ENCODE results near the gene SEMA3D.

Gene SEMA3D

DNA sequence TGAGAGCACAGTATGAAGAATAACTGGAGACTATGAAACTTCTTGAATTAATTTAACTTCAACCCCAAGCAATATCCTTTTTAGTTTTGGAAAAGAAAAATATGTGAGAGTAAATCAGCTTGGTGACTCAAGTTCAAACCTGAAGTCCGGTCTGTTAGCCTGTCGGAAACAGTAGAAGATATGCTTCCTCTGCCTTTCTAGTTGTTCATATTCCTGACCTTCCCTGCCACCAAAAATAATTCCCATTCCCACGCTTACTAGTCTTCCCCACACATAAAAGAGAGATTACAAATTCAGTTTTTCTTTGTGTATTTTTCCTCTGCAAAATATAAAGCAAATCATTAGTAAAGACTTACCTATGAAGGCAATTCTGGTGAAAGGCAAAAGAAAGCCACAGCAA lies 3.6 kb downstream of the SEMA3D start:
- DNase-seq, result no peak

GRCh38 chr7:85178531-85179298 lies 8.1 kb downstream of the SEMA3D start:
- DNase-seq, result no peak

DNA sequence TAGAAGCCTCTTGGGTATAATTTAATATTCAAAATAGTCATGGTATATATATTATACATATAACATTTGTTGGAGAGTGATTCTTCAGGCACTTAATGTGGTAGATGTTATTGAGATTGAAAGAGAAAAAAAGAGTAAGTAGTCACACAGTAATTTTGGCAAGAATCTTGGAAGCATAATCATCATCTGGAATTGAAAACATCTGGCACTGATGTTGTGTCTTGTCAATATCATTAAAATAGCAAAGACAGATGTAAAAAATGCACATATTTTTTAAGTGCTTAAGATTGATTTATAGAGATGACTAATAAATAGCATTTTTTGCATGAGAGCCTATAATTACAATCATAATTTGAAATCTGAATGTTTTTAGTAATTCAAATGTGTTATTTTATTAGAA lies 9.5 kb downstream of the SEMA3D start:
- no peak for DNase-seq

DNA sequence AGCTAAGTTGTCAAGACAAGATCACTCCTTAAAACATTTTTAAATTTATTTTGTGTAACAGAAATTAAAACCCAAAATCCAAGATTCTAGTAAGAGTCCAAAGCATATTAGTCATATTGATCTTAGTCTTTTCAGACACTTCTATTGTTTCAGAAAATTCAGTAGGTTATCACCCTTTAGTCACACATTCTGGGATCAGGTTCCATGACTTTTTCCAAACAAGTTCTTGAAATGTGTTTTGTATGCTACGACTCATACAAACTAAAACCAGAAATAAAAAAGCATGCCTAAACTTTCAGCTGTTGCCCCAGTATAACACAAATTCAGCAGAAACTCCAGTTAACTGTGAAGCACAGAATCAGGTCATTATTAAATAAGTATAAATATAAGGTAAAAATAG lies 10.7 kb downstream of the SEMA3D start:
- no peak for DNase-seq

- no peak for DNase-seq
Measured at GRCh38 chr7:85175217-85175616, 11.6 kb downstream of the SEMA3D start.

DNA sequence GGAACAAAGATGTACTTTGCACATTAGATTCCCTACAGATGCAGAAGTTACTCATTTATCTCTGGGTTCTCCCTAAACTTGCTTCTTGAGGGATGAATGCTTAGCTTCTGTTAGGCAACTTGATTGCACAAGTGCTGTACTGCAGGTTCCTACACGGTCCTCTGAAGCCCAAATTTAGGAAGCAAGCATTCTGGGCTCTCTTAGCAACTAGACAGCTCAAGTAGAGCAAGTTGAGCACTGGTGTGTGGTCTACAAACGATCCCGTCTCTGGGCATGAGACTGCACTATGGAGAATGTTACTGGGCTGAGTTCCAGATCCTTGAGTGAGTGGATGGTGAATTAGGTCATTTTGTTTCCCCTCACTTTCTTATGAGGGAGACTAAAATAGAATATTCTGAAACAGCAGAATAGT lies 14.3 kb downstream of the SEMA3D start:
- DNase-seq, result no peak

- DNase-seq, result no peak
Measured at GRCh38 chr7:85167636-85168035, 19.2 kb downstream of the SEMA3D start.

GRCh38 chr7:85165263-85165662 lies 21.6 kb downstream of the SEMA3D start:
- DNase-seq, result no peak

DNA sequence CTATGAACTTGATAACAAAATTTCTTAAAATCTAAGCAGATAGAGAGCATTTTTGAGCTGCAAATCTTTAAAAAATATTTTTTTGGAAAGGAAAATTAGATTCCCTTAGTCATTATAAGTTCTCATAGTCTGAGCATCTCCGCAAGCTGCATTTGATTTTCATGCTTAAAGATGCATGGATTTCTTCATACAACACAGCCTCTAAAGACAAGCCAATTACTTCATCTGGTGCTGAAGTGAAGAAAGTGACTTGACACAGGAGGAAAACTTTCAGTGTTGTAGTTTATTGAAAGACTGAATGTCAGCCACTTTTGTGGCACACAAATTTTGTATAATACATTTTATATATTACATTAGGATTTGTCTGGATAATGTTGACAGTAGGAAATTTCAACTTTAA lies 22.5 kb downstream of the SEMA3D start:
- no peak for DNase-seq

DNA sequence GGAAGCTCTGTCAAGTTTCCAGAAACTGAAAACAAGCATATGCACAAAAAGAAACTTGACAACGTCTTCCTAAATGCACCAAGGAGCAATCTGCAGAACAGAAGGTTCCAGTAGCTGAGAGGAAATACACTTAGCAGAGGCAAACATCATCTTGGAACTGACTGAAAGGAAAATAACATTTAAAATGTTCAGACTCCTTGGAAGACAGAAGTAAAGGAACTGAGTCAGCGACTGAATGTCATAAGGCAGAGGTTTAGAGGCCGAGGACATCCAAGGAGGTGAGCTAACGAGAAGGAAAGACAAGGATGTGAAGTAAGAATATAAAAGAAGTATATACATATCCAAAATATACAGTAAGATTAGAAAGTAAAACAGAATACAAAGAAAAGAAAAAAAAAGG lies 24.1 kb downstream of the SEMA3D start:
- no peak for DNase-seq

GRCh38 chr7:85160223-85160622 lies 26.6 kb downstream of the SEMA3D start:
- no peak for DNase-seq

DNA sequence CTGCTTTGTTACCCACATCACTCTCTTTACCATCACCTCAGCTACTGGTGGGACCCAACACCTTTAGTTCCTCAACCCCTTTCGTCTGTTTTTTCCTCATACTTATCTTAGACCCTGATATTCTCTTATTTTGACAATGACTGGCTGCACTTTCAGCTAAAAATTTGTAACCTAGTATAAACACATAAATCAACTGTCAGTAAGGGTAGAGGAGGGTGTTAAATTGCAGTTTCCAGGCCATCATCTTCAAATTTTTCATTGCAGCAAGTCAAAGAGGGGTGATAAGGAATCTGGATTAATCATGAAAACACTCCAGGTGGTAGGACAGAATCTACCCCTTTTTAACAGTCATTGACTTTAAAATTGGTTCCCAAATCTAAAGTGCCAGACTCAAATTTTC lies 27.9 kb downstream of the SEMA3D start:
- DNase-seq, result no peak

- DNase-seq, result no peak
Measured at GRCh38 chr7:85156661-85157208, 30.1 kb downstream of the SEMA3D start.

DNA sequence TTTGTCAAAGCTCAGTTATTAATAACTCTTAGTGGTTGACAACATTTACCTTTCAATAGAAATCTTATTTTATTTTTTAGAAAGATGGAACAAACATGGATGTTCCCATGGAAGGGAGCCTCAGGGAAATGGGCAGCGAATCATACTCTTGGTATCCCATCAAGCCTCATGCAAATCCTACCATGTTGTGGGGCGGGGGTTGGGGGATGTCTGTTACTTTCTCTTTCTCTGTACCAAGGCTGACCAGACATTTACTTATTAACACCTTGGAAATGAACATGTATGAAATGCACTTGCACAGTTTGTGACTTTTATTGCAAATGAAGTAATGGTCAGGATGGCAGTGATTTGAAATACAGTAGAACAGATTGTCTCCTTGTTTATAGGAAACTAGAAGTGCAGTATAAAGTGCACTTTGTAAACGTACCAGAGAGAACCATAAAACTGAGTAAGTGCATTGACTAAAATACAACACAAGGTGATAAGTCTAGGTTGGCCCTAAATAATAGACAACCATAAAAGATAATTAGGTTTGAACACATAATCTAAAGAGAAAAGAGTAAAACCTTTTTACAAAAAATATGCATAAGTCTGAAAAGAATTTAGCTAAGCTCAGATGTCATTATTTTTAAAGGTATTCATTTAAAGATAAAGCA lies 32.4 kb downstream of the SEMA3D start:
- no peak for DNase-seq

DNA sequence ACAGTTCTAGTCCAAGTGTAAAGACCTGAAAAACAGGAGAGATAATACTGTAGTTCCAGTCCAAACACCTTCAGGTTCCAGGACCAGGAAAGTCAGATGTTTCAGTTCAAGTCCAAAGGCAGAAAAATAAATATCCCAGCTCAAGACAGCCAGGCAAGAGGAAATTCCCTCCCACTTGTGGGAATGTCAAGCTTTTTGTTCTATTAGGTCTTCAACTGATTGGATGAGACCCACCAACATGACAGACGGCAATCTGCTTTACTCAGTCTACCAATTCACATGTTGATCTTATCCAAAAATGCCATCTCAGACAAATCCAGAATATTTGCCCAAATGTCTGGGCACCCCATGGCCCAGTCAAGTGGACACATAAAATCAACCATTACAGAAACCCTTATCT lies 33.1 kb downstream of the SEMA3D start:
- DNase-seq, result no peak

DNA sequence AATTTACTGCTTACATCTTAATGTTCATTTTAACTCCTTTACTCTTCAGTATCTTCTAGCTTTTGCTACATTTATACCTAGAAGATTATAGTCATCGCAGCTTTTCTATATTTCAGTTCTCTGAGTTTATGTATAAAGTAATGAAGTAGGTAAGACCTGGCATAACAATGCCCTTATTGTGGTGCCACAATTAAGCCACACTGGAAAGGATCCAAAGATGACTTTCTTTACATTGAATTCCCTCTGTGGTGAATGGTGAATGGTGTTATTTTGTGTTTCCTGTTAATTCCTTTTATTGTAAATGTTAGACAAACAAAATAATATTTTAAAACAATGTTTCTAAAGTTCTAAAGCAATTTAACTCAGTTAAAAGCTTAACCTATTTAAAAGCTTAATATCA lies 36.2 kb downstream of the SEMA3D start:
- DNase-seq, result no peak

- no peak for DNase-seq
Measured at GRCh38 chr7:85144771-85145170, 42.1 kb downstream of the SEMA3D start.

DNA sequence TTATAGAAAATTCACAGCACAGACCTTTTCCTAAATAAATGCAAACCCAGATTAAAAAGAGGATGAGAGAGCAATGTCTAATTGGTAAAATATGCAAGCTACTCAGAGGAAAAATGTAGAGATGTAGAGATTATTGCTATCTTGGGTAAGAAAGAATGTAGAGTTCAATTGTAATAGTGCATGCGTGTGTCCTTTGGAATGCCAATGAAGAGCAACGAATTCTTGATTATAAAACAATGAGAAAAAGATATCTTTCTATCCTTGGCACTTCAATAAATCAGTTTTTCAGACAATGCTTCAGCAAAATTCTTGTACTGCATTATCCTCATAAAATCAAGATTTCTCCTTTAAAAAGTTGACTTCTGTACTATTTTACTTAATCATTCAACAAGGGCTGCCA lies 50.9 kb downstream of the SEMA3D start:
- DNase-seq, result no peak

GRCh38 chr7:85133560-85133959 lies 53.3 kb downstream of the SEMA3D start:
- DNase-seq, result no peak

DNA sequence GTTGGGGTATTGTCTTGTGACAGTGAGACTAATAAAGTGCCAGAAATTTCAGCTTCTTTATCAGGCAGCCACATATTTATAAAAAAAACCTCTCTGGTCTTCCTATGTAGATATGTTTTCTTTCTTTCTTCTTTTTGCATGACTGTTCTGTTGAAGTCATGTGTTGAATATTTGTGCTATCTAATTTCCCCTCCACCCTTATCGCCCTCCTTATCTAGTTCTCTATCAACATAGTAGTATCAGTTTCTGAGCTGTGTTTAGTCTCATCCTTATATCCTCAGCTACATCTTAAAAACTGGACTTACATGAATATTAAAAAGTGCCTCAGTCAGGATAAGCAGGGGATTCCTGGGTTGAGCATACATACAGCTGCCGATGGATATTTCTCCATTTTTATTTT lies 53.9 kb downstream of the SEMA3D start:
- no peak for DNase-seq

DNA sequence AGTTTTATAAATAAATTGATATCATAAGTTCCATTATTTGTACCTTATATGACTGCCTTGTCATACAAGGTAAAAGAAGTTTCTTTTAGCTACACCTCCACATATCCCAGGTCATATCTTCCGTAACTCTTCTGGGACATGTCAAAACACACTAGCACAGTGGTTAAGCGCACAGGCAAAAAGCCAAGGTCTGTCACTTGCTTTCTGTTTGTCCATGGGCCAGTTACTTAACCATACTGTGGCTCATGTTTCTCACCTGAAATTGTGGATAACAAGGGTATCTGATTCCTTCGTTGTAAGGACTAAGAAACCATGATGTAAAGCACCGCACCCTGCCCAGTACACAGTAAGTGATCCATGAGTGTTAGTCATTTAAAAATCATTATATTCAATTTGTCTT lies 56.2 kb downstream of the SEMA3D start:
- DNase-seq, result no peak

GRCh38 chr7:85126383-85126782 lies 60.5 kb downstream of the SEMA3D start:
- no peak for DNase-seq

GRCh38 chr7:85125651-85126131 lies 61.2 kb downstream of the SEMA3D start:
- no peak for DNase-seq

- no peak for DNase-seq
Measured at GRCh38 chr7:85125176-85125575, 61.7 kb downstream of the SEMA3D start.
